NB4 (cell line): ENCODE results near the gene AGAP1.

ENCODE experiments used
- DNase-seq: peaks from one replicate; pipeline ENCODE4 v3.0.0; 2010; ENCODE audit warnings: low read depth
- H3K4me3 ChIP-seq: one replicate; pipeline ENCODE4 v1.5.1; 2011; ENCODE audit warnings: mild to moderate bottlenecking, low read depth, low read length, moderate library complexity
- CTCF ChIP-seq: IDR thresholded peaks from one replicate; pipeline ENCODE4 v1.5.1; 2012; ENCODE audit warnings: low read depth, low read length
- MYC ChIP-seq: IDR thresholded peaks from 2 replicates; pipeline ENCODE4 v1.6.1; 2011; ENCODE audit warnings: low read depth, low read length
- POLR2A ChIP-seq: IDR thresholded peaks from 2 replicates; pipeline ENCODE4 v1.6.1; 2011; ENCODE audit warnings: mild to moderate bottlenecking; ENCODE audit not compliant: insufficient read length; ENCODE audit errors: extremely low read depth
- TF ChIP-seq, protein P1 (sequence below): IDR thresholded peaks from 2 replicates; pipeline ENCODE4 v1.6.1; 2011; ENCODE audit warnings: low read depth, low read length

Gene AGAP1

DNA sequence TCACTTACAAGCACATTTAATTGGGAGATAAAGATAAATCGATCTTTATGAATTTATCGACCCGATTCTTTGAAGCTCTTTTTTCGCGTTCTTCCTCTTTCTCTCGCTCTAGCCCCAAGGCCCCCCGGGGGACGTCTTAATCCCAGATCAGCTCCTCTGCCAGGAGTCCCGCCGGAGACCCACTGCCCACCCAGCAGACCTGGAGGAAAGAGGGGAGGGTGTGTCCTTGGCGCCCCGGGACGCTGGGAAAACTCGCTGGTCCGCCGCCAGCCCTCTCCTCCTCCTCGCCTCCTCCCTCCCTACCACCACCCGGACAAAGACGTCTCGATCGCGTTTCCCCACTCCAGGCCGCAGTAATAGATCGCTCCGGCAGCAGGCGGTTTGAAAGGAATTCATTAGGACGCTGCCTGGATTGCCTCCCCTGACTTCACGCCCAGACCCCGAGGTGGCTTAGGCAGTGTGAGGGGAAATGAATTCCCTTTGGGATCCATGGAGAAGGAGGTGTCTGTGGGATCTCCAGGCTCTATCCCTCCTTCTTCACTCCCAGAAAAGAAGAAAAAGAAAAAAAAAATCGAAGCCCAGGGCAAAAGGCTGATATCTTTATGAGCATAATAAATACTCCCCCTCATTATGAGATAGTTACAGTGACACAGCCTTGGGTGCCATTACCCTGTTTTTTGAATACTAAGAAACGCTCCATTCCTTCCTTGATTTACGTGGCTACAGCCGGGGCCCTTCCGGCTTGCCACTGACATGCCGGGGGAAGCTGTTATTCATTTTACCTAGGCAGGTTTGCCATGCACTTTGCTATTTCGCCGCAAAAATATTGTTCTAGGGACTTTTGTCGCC is 676.1 kb downstream of the AGAP1 start:
- no peak overlapping the region for H3K4me3 ChIP-seq
- TF ChIP-seq CTCF (no peak), POLR2A (no peak), MYC (no peak)
- TF ChIP-seq, protein P1, sequence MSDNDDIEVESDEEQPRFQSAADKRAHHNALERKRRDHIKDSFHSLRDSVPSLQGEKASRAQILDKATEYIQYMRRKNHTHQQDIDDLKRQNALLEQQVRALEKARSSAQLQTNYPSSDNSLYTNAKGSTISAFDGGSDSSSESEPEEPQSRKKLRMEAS, result no peak
- no peak for DNase-seq

DNA sequence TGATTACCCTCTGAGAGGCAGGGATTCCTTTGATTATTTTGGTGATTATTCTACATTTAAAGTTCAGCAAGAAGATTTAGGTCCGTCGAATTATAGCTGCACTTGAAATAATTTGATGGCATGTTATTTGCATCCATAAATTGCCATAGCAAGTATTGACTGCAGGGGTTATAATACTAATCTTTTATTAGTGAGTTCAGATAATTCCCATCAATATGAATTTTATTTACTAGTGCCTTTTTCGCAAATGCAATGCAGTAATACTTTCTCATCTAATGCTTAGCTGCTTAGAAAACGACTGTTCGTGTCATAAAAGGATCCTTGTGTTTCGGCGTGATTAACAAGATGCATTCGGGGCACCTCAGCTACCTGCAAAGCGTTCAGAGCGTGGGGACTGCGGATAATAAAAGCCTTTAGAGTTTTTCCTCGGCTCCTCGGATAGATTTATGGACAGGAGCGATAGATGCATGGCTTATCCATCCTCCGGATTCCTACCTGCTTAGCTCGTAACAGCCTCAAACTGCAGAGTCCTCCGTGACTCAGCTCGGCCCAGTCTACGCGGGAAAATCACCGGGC is 676.8 kb downstream of the AGAP1 start:
- no peak overlapping the region for H3K4me3 ChIP-seq
- no peak for DNase-seq
- TF ChIP-seq, protein P1, result no peak

GRCh38 chr2:236171181-236171679 is 677.4 kb downstream of the AGAP1 start:
- no peak overlapping the region for H3K4me3 ChIP-seq
- TF ChIP-seq POLR2A (no peak), CTCF (no peak)
- no peak for DNase-seq

- no peak overlapping the region for H3K4me3 ChIP-seq
- no peak for TF ChIP-seq POLR2A
- no peak for TF ChIP-seq MYC
- no peak for DNase-seq
These were observed 677.9 kb downstream of the AGAP1 start for GRCh38 chr2:236171680-236172254.

GRCh38 chr2:236172255-236173035 is 678.6 kb downstream of the AGAP1 start:
- TF ChIP-seq MYC, result no peak
- TF ChIP-seq POLR2A, result no peak
- no peak for TF ChIP-seq CTCF
- TF ChIP-seq, protein P1, result no peak
- no peak overlapping the region for H3K4me3 ChIP-seq

GRCh38 chr2:236173036-236173728 is 679.3 kb downstream of the AGAP1 start:
- H3K4me3 ChIP-seq, result no peak overlapping the region
- DNase-seq, result no peak
- TF ChIP-seq CTCF, result no peak
- TF ChIP-seq, protein P1, result no peak
- no peak for TF ChIP-seq MYC
- TF ChIP-seq POLR2A, result no peak

More at GRCh38 chr2:236172255-236173035, 678.6 kb downstream of the AGAP1 start:
- no peak for DNase-seq
